ENCODE measurements around the gene DNAJB6. TPM values are rescaled to one million over a fixed set of nuclear protein-coding genes. Genes with fewer than 3 reads are reported as not detected.

Gene DNAJB6
- total and polyA plus RNA-seq, 2 donors (not counting 3 experiments of a cell fraction or from before 2014, with no cell fraction given), result 69.6 to 135 TPM

DNA sequence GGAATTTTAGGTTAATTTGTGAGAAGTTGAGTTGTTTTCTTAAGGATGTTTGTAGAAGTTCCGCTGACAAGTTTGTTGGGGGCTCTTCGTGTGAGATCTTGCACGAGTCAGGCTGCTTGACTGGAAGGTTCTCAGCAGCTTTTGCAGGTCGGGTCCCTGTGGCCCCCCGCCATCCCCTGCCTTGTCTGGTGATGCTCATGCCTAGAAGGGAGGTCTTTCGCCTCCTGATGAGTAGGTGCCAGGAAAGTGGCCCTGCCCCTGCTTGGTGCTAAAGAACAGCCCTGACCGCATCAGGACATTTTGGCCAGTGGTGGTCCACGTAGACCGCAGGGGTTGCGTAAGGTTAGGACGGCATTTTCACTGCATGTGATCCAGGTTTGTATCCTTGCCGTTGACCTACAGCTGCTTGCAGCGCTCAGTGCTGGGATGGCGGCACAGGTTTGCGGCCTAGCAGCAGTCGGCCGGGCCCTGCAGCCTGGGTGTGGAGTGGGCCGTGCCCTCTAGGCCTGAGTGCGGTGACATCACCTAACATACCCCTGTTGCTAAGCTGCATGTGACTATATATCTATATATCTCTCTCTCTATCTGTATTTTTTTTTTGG is 62.4 kb downstream of the DNAJB6 start:
- DNase-seq (ENCODE audit: low read depth, low spot score) (no peak), FAIRE-seq (no peak)
- H3K27me3 ChIP-seq (ENCODE audit: control insufficient read depth in 2 of 2, insufficient read depth in 2 of 2, low read length in 2 of 2), result no peaks in the 10 kb centered on the region
- CTCF ChIA-PET, result no interaction called here
- intact Hi-C loops (cut with micrococcal nuclease) (no loop called here), dilution Hi-C loops (cut with MboI; ENCODE audit: extremely low pct_ligation_motif_present, low sequenced_read_pairs) (no loop called here)
- no peaks in the 10 kb centered on the region for H4K20me1 ChIP-seq (replicated peaks; ENCODE audit: control insufficient read depth, extremely low read depth, insufficient read depth, low read length)
- no TSS peak for BruUV-seq (replicated peaks)
- TF ChIP-seq EZH2 (IDR thresholded peaks at IDR 0.05; ENCODE audit: borderline replicate concordance, low read depth, low read length, severe bottlenecking), result no peak
- TF ChIP-seq JUN (IDR thresholded peaks at IDR 0.05; ENCODE audit: borderline replicate concordance, insufficient read depth, insufficient read length, low read depth), result no peak
- TF ChIP-seq FOS (IDR thresholded peaks at IDR 0.05; ENCODE audit: borderline replicate concordance, insufficient read depth, low read length), result no peak
- TF ChIP-seq MYC (IDR thresholded peaks at IDR 0.05; ENCODE audit: low read depth, low read length), result no peak
- TF ChIP-seq POLR2AphosphoS5 (IDR thresholded peaks at IDR 0.05; ENCODE audit: insufficient read depth, low read depth, low read length), result no peak
- TF ChIP-seq, protein P1, sequence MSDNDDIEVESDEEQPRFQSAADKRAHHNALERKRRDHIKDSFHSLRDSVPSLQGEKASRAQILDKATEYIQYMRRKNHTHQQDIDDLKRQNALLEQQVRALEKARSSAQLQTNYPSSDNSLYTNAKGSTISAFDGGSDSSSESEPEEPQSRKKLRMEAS (IDR thresholded peaks at IDR 0.05; ENCODE audit: insufficient read depth, insufficient read length), result no peak
- no peak for TF ChIP-seq POLR2A (IDR thresholded peaks at IDR 0.05; ENCODE audit: low read depth, low read length)
- TF ChIP-seq GATA2 (IDR thresholded peaks at IDR 0.05; ENCODE audit: insufficient read depth, insufficient read length, low read depth, low read length), result no peak
- TF ChIP-seq, protein P2, sequence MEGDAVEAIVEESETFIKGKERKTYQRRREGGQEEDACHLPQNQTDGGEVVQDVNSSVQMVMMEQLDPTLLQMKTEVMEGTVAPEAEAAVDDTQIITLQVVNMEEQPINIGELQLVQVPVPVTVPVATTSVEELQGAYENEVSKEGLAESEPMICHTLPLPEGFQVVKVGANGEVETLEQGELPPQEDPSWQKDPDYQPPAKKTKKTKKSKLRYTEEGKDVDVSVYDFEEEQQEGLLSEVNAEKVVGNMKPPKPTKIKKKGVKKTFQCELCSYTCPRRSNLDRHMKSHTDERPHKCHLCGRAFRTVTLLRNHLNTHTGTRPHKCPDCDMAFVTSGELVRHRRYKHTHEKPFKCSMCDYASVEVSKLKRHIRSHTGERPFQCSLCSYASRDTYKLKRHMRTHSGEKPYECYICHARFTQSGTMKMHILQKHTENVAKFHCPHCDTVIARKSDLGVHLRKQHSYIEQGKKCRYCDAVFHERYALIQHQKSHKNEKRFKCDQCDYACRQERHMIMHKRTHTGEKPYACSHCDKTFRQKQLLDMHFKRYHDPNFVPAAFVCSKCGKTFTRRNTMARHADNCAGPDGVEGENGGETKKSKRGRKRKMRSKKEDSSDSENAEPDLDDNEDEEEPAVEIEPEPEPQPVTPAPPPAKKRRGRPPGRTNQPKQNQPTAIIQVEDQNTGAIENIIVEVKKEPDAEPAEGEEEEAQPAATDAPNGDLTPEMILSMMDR (IDR thresholded peaks at IDR 0.05; ENCODE audit: extremely low read depth in 1 of 2, insufficient read depth in 1 of 2, low read depth in 1 of 2, low read length in 2 of 2), result no peak
- H3K9me3 ChIP-seq (replicated peaks; ENCODE audit: control insufficient read depth, insufficient read depth, low read length), result no peaks in the 10 kb centered on the region
- no peak overlapping the region for H3K4me3 ChIP-seq (replicated peaks in 1 of 3; ENCODE audit: insufficient read depth in 1 of 3, low read depth in 1 of 3, low read length in 3 of 3)
- no peak overlapping the region for H2AFZ ChIP-seq (ENCODE audit: low read depth, low read length)
- H3K27ac ChIP-seq (ENCODE audit: insufficient read depth, low read depth, low read length), result no peak overlapping the region
- H3K9ac ChIP-seq (replicated peaks; ENCODE audit: extremely low read depth, insufficient read depth, low read length), result no peak overlapping the region
- no peaks in the 10 kb centered on the region for H3K4me1 ChIP-seq (ENCODE audit: control insufficient read depth, extremely low read depth, insufficient read depth, low read length)
- POLR2A ChIA-PET, result no interaction called here
- no peak overlapping the region for H3K4me2 ChIP-seq (ENCODE audit: insufficient read depth, low read length)
- H3K79me2 ChIP-seq (ENCODE audit: control insufficient read depth, insufficient read depth, low read length), result peaks cover 6% of the 10 kb centered on the region
- H3K36me3 ChIP-seq (ENCODE audit: control insufficient read depth in 2 of 2, extremely low read depth in 1 of 2, insufficient read depth in 2 of 2, low read length in 2 of 2), result peaks cover 0 to 13% of the 10 kb centered on the region in 2 experiments
- no peaks in the 10 kb centered on the region for H3K9me1 ChIP-seq (replicated peaks; ENCODE audit: control insufficient read depth, extremely low read depth, insufficient read depth, low read length)
